ENCODE data around the gene ELMOD2. TPM values are rescaled to one million over a fixed set of nuclear protein-coding genes. Genes with fewer than 3 reads are reported as not detected.

The ELMOD2 gene
- total RNA-seq, 1 experiment from 2014 or later = 37.2 TPM

DNA sequence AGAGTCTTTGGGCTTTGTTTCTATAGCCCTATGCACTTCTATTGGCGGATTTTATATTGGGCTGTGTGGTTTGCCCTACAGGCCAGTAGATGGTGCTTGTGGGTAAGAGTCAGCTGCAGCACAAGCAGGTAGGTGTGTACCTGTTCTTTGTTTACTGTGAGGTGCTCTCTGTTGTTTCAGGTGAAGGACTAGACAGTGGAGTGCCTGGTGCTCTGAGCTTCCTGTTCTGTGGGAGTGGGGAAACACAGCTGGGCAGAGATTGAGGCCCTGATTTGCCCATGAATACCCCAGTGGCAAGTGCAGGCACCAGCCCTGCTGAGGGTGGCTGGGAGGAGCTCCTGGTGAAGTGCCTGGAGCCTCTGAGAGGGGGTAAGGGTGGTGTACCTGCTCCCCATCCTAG lies 71.1 kb downstream of the ELMOD2 start:
- ChIA-PET CTCF (no interaction called here), POLR2A (ENCODE audit: low non-redundant PET) (no interaction called here)
- Histone ChIP-seq H3K4me1 (ENCODE audit: insufficient read depth, low read length, poor library complexity, severe bottlenecking) (no peaks in the 10 kb centered on the region), H3K9me3 (ENCODE audit: low read depth, low read length, poor library complexity, severe bottlenecking) (no peaks in the 10 kb centered on the region), H3K27ac (ENCODE audit: low read depth, low read length, poor library complexity, severe bottlenecking) (no peak overlapping the region), H3K4me3 (ENCODE audit: low read depth, low read length, poor library complexity, severe bottlenecking) (no peak overlapping the region), H3K27me3 (replicated peaks; ENCODE audit: insufficient read depth, low read depth, low read length, poor library complexity) (no peaks in the 10 kb centered on the region), H3K36me3 (ENCODE audit: insufficient read depth, low read length, poor library complexity, severe bottlenecking) (no peaks in the 10 kb centered on the region)
- no peak for TF ChIP-seq EZH2 (IDR thresholded peaks at IDR 0.05; ENCODE audit: borderline replicate concordance, low read depth, low read length, poor library complexity, severe bottlenecking)
- TF ChIP-seq, protein P1, sequence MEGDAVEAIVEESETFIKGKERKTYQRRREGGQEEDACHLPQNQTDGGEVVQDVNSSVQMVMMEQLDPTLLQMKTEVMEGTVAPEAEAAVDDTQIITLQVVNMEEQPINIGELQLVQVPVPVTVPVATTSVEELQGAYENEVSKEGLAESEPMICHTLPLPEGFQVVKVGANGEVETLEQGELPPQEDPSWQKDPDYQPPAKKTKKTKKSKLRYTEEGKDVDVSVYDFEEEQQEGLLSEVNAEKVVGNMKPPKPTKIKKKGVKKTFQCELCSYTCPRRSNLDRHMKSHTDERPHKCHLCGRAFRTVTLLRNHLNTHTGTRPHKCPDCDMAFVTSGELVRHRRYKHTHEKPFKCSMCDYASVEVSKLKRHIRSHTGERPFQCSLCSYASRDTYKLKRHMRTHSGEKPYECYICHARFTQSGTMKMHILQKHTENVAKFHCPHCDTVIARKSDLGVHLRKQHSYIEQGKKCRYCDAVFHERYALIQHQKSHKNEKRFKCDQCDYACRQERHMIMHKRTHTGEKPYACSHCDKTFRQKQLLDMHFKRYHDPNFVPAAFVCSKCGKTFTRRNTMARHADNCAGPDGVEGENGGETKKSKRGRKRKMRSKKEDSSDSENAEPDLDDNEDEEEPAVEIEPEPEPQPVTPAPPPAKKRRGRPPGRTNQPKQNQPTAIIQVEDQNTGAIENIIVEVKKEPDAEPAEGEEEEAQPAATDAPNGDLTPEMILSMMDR (conservative IDR thresholded peaks at IDR 0.05; ENCODE audit: low read depth, low read length) = peak; percentile 46
- intact Hi-C loops (cut with micrococcal nuclease; ENCODE audit: unreplicated experiment) = no loop called here
- no peak for DNase-seq (ENCODE audit: low spot score)
- BruUV-seq (replicated peaks) = no TSS peak

DNA sequence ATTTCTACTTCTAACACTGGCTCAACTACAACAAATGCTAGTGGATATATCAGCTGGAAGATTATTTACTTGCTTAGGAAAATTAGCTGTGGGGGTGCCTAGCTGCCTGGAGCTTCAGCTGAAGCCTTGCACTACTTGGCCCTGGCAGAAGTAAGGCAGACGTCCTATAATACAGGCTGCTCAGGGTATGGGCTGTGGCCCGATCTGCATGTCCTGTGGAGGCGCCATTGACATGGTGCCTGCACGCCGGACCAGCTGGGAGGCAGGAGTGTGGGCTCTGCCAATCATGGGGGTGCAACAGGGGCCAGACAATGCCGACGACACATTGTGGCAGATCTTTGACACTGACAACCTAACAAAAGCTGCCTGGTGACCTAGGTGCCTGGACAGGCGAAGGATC lies 76.4 kb downstream of the ELMOD2 start:
- no peak for DNase-seq (ENCODE audit: low spot score)
- no TSS peak for BruUV-seq (replicated peaks)
- Histone ChIP-seq H3K9me3 (ENCODE audit: low read depth, low read length, poor library complexity, severe bottlenecking) (no peaks in the 10 kb centered on the region), H3K36me3 (ENCODE audit: insufficient read depth, low read length, poor library complexity, severe bottlenecking) (no peaks in the 10 kb centered on the region), H3K4me3 (ENCODE audit: low read depth, low read length, poor library complexity, severe bottlenecking) (no peak overlapping the region), H3K27ac (ENCODE audit: low read depth, low read length, poor library complexity, severe bottlenecking) (no peak overlapping the region), H3K27me3 (replicated peaks; ENCODE audit: insufficient read depth, low read depth, low read length, poor library complexity) (no peaks in the 10 kb centered on the region), H3K4me1 (ENCODE audit: insufficient read depth, low read length, poor library complexity, severe bottlenecking) (no peaks in the 10 kb centered on the region)
- ChIA-PET POLR2A (ENCODE audit: low non-redundant PET) (no interaction called here), CTCF (no interaction called here)
- no peak for TF ChIP-seq EZH2 (IDR thresholded peaks at IDR 0.05; ENCODE audit: borderline replicate concordance, low read depth, low read length, poor library complexity, severe bottlenecking)
- TF ChIP-seq, protein P1 (conservative IDR thresholded peaks at IDR 0.05; ENCODE audit: low read depth, low read length) = no peak
- intact Hi-C loops (cut with micrococcal nuclease; ENCODE audit: unreplicated experiment) = no loop called here

DNA sequence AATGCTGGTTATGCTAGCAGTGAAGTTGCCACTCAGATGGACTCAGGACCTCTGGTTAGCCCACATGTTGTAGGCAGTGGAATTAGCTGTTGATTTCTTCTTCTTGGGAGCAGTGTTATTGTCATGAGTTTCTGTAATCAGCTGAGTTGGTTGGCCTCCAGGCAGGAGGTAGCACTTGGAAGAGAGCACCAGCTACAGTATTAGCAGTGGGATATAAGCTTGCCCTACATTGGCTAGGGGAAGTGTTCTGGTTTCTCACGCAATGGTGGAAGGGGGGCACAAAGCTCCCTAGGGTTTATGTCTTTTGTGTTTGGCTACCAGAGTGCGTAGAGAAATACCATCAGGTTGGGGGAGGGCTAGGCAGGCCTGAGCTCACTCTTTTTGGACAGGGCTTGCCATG lies 78.7 kb downstream of the ELMOD2 start:
- H3K27me3 ChIP-seq (replicated peaks; ENCODE audit: insufficient read depth, low read depth, low read length, poor library complexity) = no peaks in the 10 kb centered on the region
- intact Hi-C loops (cut with micrococcal nuclease; ENCODE audit: unreplicated experiment) = no loop called here
- ChIA-PET POLR2A (ENCODE audit: low non-redundant PET) (no interaction called here), CTCF (no interaction called here)
- H3K4me1 ChIP-seq (ENCODE audit: insufficient read depth, low read length, poor library complexity, severe bottlenecking) = no peaks in the 10 kb centered on the region
- H3K36me3 ChIP-seq (ENCODE audit: insufficient read depth, low read length, poor library complexity, severe bottlenecking) = no peaks in the 10 kb centered on the region
- H3K9me3 ChIP-seq (ENCODE audit: low read depth, low read length, poor library complexity, severe bottlenecking) = no peaks in the 10 kb centered on the region
- DNase-seq (ENCODE audit: low spot score) = no peak
- BruUV-seq (replicated peaks) = no TSS peak
- H3K27ac ChIP-seq (ENCODE audit: low read depth, low read length, poor library complexity, severe bottlenecking) = no peak overlapping the region
- TF ChIP-seq, protein P1 (conservative IDR thresholded peaks at IDR 0.05; ENCODE audit: low read depth, low read length) = no peak
- TF ChIP-seq EZH2 (IDR thresholded peaks at IDR 0.05; ENCODE audit: borderline replicate concordance, low read depth, low read length, poor library complexity, severe bottlenecking) = no peak
- no peak overlapping the region for H3K4me3 ChIP-seq (ENCODE audit: low read depth, low read length, poor library complexity, severe bottlenecking)
